Lower leg skin (tissue), 3 donors: Measurements from ENCODE around the gene TPPP.
"Not testable (repeated sequence)": the region's sequence is repeated elsewhere in the genome, so short reads cannot be mapped to it uniquely, and the experiment has no call there.

Source experiments
- POLR2A ChIP-seq, 2 donors: fragments of 450-650 bp; IDR thresholded peaks; one replicate each; pipeline ENCODE4 v1.6.1; 2016 to 2017; ENCODE audit warnings: antibody characterized with exemption in 2 of 2, mild to moderate bottlenecking in 1 of 2, moderate library complexity in 1 of 2
- TF ChIP-seq, protein P1 (sequence below), 3 donors: fragments of 450-650 bp; IDR thresholded peaks; one replicate each; pipeline ENCODE4 v1.5.1; 2016; ENCODE audit warnings: antibody characterized with exemption in 3 of 3, mild to moderate bottlenecking in 3 of 3, moderate library complexity in 2 of 3

- TF ChIP-seq, protein P1, sequence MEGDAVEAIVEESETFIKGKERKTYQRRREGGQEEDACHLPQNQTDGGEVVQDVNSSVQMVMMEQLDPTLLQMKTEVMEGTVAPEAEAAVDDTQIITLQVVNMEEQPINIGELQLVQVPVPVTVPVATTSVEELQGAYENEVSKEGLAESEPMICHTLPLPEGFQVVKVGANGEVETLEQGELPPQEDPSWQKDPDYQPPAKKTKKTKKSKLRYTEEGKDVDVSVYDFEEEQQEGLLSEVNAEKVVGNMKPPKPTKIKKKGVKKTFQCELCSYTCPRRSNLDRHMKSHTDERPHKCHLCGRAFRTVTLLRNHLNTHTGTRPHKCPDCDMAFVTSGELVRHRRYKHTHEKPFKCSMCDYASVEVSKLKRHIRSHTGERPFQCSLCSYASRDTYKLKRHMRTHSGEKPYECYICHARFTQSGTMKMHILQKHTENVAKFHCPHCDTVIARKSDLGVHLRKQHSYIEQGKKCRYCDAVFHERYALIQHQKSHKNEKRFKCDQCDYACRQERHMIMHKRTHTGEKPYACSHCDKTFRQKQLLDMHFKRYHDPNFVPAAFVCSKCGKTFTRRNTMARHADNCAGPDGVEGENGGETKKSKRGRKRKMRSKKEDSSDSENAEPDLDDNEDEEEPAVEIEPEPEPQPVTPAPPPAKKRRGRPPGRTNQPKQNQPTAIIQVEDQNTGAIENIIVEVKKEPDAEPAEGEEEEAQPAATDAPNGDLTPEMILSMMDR (IDR thresholded peaks at IDR 0.05) = not testable (repeated sequence)
- TF ChIP-seq POLR2A (IDR thresholded peaks at IDR 0.05) = not testable (repeated sequence)
These were observed 12.3 kb downstream of the TPPP start for GRCh38 chr5:680836-681235.
